GM12878 (cell line): ENCODE measurements around the gene HSD17B12.

Experiments
- CEBPB ChIP-seq, 2 experiments: fragments of 150-350 bp in 1 of 2; IDR thresholded peaks; 2 replicates each; pipeline ENCODE4 v1.6.1; 2012 to 2014; ENCODE audit warnings: low read depth in 2 of 2, low read length in 2 of 2, borderline replicate concordance in 1 of 2, inconsistent platforms in 1 of 2
- EZH2 ChIP-seq: IDR thresholded peaks from 2 replicates; pipeline ENCODE4 v1.6.1; 2012; ENCODE audit warnings: low read depth, mild to moderate bottlenecking, control low read depth, inconsistent platforms, low read length, borderline replicate concordance; ENCODE audit not compliant: control insufficient read depth
- KDM1A ChIP-seq: fragments of 200-600 bp; sonication (generic); IDR thresholded peaks from 2 replicates; pipeline ENCODE4 v1.6.1; 2016; ENCODE audit warnings: borderline replicate concordance
- POLR2A ChIP-seq: IDR thresholded peaks from 2 replicates; pipeline ENCODE4 v1.6.1; 2011; ENCODE audit warnings: low read depth, mild to moderate bottlenecking, low read length
- POLR2AphosphoS5 ChIP-seq: IDR thresholded peaks from 2 replicates; pipeline ENCODE4 v1.6.1; 2011; ENCODE audit warnings: mild to moderate bottlenecking, low read length, inconsistent platforms
- STAT3 ChIP-seq: IDR thresholded peaks from 2 replicates; pipeline ENCODE4 v1.6.1; 2011; ENCODE audit warnings: low read depth, low read length, improper control_type of control experiment
- TCF12 ChIP-seq: IDR thresholded peaks from 2 replicates; pipeline ENCODE4 v1.6.1; 2011; ENCODE audit warnings: low read depth, mild to moderate bottlenecking, low read length
- ZSCAN29 ChIP-seq: fragments of 450-650 bp; IDR thresholded peaks from 2 replicates; pipeline ENCODE4 v1.6.1; 2017; ENCODE audit warnings: mild to moderate bottlenecking, moderate library complexity
- TF ChIP-seq, protein P1 (sequence below), 3 experiments: IDR thresholded peaks in 2 of 3; conservative IDR thresholded peaks in 1 of 3; 2 replicates each; pipeline ENCODE4 v1.5.1; 2011; ENCODE audit warnings: low read depth in 3 of 3, low read length in 3 of 3, mild to moderate bottlenecking in 3 of 3, control low read depth in 2 of 3, moderate library complexity in 2 of 3, inconsistent platforms in 1 of 3, mixed read lengths in 1 of 3; ENCODE audit not compliant: control insufficient read depth in 2 of 3, insufficient read depth in 1 of 3; ENCODE audit errors: extremely low read depth in 1 of 3
- TF ChIP-seq, protein P2 (sequence below): IDR thresholded peaks from 2 replicates; pipeline ENCODE4 v1.6.1; 2012; ENCODE audit warnings: mild to moderate bottlenecking, low read depth, low read length
- TF ChIP-seq, protein P3 (sequence below): fragments of 450-650 bp; IDR thresholded peaks from 2 replicates; pipeline ENCODE4 v1.6.1; 2017; ENCODE audit warnings: mild to moderate bottlenecking
- TF ChIP-seq, protein P4 (sequence below): fragments of 450-650 bp; IDR thresholded peaks from 2 replicates; pipeline ENCODE4 v1.6.1; 2017; ENCODE audit warnings: mild to moderate bottlenecking, moderate library complexity
- TF ChIP-seq, protein P5 (sequence below): IDR thresholded peaks from 2 replicates; pipeline ENCODE4 v1.6.1; 2012; ENCODE audit warnings: low read depth, low read length, improper control_type of control experiment

DNA sequence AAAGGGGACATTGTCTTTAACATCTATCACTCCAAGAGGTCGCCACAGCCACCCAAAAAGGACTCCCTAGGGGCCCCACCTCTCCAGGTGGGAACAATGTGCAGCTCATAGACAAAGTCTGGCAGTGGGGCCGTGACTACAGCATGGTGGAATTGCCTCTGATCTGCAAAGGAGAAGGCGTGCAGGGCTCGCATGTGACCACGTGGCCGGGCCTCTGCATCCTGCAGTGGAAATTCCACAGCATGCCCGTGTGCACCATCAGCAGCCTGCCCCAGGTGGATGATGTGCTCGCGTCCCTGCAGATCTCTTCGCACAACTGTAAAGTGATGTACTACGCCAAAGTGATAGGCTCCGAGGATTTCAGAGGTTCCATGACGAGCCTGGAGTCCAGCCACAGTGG is 218.6 kb downstream of the HSD17B12 start:
- no peak for TF ChIP-seq TCF12
- TF ChIP-seq STAT3, result no peak
- TF ChIP-seq ZSCAN29, result no peak
- no peak for TF ChIP-seq KDM1A
- TF ChIP-seq, protein P1, sequence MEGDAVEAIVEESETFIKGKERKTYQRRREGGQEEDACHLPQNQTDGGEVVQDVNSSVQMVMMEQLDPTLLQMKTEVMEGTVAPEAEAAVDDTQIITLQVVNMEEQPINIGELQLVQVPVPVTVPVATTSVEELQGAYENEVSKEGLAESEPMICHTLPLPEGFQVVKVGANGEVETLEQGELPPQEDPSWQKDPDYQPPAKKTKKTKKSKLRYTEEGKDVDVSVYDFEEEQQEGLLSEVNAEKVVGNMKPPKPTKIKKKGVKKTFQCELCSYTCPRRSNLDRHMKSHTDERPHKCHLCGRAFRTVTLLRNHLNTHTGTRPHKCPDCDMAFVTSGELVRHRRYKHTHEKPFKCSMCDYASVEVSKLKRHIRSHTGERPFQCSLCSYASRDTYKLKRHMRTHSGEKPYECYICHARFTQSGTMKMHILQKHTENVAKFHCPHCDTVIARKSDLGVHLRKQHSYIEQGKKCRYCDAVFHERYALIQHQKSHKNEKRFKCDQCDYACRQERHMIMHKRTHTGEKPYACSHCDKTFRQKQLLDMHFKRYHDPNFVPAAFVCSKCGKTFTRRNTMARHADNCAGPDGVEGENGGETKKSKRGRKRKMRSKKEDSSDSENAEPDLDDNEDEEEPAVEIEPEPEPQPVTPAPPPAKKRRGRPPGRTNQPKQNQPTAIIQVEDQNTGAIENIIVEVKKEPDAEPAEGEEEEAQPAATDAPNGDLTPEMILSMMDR (IDR thresholded peaks at IDR 0.05 in 2 of 3, conservative IDR thresholded peaks at IDR 0.05 in 1 of 3; ENCODE audit: control insufficient read depth in 2 of 3, extremely low read depth in 1 of 3, insufficient read depth in 1 of 3, low read depth in 3 of 3, low read length in 3 of 3), result no peak
- TF ChIP-seq POLR2A, result no peak
- TF ChIP-seq, protein P2, sequence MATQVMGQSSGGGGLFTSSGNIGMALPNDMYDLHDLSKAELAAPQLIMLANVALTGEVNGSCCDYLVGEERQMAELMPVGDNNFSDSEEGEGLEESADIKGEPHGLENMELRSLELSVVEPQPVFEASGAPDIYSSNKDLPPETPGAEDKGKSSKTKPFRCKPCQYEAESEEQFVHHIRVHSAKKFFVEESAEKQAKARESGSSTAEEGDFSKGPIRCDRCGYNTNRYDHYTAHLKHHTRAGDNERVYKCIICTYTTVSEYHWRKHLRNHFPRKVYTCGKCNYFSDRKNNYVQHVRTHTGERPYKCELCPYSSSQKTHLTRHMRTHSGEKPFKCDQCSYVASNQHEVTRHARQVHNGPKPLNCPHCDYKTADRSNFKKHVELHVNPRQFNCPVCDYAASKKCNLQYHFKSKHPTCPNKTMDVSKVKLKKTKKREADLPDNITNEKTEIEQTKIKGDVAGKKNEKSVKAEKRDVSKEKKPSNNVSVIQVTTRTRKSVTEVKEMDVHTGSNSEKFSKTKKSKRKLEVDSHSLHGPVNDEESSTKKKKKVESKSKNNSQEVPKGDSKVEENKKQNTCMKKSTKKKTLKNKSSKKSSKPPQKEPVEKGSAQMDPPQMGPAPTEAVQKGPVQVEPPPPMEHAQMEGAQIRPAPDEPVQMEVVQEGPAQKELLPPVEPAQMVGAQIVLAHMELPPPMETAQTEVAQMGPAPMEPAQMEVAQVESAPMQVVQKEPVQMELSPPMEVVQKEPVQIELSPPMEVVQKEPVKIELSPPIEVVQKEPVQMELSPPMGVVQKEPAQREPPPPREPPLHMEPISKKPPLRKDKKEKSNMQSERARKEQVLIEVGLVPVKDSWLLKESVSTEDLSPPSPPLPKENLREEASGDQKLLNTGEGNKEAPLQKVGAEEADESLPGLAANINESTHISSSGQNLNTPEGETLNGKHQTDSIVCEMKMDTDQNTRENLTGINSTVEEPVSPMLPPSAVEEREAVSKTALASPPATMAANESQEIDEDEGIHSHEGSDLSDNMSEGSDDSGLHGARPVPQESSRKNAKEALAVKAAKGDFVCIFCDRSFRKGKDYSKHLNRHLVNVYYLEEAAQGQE, result no peak
- TF ChIP-seq, protein P3, sequence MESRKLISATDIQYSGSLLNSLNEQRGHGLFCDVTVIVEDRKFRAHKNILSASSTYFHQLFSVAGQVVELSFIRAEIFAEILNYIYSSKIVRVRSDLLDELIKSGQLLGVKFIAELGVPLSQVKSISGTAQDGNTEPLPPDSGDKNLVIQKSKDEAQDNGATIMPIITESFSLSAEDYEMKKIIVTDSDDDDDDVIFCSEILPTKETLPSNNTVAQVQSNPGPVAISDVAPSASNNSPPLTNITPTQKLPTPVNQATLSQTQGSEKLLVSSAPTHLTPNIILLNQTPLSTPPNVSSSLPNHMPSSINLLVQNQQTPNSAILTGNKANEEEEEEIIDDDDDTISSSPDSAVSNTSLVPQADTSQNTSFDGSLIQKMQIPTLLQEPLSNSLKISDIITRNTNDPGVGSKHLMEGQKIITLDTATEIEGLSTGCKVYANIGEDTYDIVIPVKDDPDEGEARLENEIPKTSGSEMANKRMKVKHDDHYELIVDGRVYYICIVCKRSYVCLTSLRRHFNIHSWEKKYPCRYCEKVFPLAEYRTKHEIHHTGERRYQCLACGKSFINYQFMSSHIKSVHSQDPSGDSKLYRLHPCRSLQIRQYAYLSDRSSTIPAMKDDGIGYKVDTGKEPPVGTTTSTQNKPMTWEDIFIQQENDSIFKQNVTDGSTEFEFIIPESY, result no peak
- no peak for TF ChIP-seq CEBPB (IDR thresholded peaks at IDR 0.05; ENCODE audit: borderline replicate concordance in 1 of 2, low read depth in 2 of 2, low read length in 2 of 2)
- no peak for TF ChIP-seq POLR2AphosphoS5
- TF ChIP-seq, protein P4, sequence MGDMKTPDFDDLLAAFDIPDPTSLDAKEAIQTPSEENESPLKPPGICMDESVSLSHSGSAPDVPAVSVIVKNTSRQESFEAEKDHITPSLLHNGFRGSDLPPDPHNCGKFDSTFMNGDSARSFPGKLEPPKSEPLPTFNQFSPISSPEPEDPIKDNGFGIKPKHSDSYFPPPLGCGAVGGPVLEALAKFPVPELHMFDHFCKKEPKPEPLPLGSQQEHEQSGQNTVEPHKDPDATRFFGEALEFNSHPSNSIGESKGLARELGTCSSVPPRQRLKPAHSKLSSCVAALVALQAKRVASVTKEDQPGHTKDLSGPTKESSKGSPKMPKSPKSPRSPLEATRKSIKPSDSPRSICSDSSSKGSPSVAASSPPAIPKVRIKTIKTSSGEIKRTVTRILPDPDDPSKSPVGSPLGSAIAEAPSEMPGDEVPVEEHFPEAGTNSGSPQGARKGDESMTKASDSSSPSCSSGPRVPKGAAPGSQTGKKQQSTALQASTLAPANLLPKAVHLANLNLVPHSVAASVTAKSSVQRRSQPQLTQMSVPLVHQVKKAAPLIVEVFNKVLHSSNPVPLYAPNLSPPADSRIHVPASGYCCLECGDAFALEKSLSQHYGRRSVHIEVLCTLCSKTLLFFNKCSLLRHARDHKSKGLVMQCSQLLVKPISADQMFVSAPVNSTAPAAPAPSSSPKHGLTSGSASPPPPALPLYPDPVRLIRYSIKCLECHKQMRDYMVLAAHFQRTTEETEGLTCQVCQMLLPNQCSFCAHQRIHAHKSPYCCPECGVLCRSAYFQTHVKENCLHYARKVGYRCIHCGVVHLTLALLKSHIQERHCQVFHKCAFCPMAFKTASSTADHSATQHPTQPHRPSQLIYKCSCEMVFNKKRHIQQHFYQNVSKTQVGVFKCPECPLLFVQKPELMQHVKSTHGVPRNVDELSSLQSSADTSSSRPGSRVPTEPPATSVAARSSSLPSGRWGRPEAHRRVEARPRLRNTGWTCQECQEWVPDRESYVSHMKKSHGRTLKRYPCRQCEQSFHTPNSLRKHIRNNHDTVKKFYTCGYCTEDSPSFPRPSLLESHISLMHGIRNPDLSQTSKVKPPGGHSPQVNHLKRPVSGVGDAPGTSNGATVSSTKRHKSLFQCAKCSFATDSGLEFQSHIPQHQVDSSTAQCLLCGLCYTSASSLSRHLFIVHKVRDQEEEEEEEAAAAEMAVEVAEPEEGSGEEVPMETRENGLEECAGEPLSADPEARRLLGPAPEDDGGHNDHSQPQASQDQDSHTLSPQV, result no peak
- TF ChIP-seq EZH2, result no peak
- TF ChIP-seq, protein P5, sequence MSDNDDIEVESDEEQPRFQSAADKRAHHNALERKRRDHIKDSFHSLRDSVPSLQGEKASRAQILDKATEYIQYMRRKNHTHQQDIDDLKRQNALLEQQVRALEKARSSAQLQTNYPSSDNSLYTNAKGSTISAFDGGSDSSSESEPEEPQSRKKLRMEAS, result no peak
